Endothelial cell of umbilical vein (primary cell): ENCODE data around the gene PLEKHA7.

Experiments used
- FOS ChIP-seq: IDR thresholded peaks from 2 replicates; pipeline ENCODE4 v1.6.1; 2011; ENCODE audit warnings: mild to moderate bottlenecking, low read length, moderate library complexity, borderline replicate concordance; ENCODE audit not compliant: insufficient read depth
- GATA2 ChIP-seq: IDR thresholded peaks from 2 replicates; pipeline ENCODE4 v1.7.0; 2011; ENCODE audit warnings: low read depth, mild to moderate bottlenecking, moderate library complexity, mixed read lengths, low read length; ENCODE audit not compliant: insufficient read length, insufficient read depth
- MYC ChIP-seq: IDR thresholded peaks from one replicate; pipeline ENCODE4 v1.6.1; 2011; ENCODE audit warnings: mild to moderate bottlenecking, low read depth, low read length
- POLR2A ChIP-seq: IDR thresholded peaks from 2 replicates; pipeline ENCODE4 v1.6.1; 2012; ENCODE audit warnings: low read depth, mild to moderate bottlenecking, control low read depth, low read length
- POLR2AphosphoS5 ChIP-seq: IDR thresholded peaks from 2 replicates; pipeline ENCODE4 v1.6.1; 2012; ENCODE audit warnings: low read depth, mild to moderate bottlenecking, control low read depth, low read length, moderate library complexity; ENCODE audit not compliant: insufficient read depth
- TF ChIP-seq, protein P1 (sequence below), 2 donors: IDR thresholded peaks; 1 replicate in 1 of 2; 2 replicates in 1 of 2; pipeline ENCODE4 v1.5.1; 2011; ENCODE audit warnings: low read length in 2 of 2, mild to moderate bottlenecking in 2 of 2, moderate library complexity in 2 of 2, control low read depth in 1 of 2, inconsistent platforms in 1 of 2, low read depth in 1 of 2; ENCODE audit not compliant: insufficient read depth in 1 of 2; ENCODE audit errors: extremely low read depth in 1 of 2
- TF ChIP-seq, protein P2 (sequence below): IDR thresholded peaks from 2 replicates; pipeline ENCODE4 v1.6.1; 2011; ENCODE audit not compliant: insufficient read depth, insufficient read length

DNA sequence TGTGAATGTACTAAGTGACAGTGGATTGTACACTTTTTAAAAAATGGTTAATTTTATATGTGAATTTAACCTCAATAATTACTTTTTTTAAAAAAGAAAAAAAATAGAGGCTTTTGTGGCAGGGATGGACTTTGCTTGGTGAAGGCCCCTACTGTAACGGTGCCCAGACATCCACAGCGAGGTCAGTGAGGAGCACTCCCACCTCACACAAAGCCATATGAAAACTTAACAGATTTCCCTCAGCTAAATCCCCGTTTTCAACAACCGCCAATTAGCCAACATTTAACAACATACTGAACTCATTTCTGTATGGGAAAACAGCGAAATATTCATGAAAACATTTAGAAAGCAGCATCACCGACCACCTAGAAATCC is 276.4 kb downstream of the PLEKHA7 start:
- TF ChIP-seq, protein P1, sequence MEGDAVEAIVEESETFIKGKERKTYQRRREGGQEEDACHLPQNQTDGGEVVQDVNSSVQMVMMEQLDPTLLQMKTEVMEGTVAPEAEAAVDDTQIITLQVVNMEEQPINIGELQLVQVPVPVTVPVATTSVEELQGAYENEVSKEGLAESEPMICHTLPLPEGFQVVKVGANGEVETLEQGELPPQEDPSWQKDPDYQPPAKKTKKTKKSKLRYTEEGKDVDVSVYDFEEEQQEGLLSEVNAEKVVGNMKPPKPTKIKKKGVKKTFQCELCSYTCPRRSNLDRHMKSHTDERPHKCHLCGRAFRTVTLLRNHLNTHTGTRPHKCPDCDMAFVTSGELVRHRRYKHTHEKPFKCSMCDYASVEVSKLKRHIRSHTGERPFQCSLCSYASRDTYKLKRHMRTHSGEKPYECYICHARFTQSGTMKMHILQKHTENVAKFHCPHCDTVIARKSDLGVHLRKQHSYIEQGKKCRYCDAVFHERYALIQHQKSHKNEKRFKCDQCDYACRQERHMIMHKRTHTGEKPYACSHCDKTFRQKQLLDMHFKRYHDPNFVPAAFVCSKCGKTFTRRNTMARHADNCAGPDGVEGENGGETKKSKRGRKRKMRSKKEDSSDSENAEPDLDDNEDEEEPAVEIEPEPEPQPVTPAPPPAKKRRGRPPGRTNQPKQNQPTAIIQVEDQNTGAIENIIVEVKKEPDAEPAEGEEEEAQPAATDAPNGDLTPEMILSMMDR (IDR thresholded peaks at IDR 0.05; ENCODE audit: extremely low read depth in 1 of 2, insufficient read depth in 1 of 2, low read depth in 1 of 2, low read length in 2 of 2) = no peak
- TF ChIP-seq POLR2A = no peak
- no peak for TF ChIP-seq FOS
- TF ChIP-seq POLR2AphosphoS5 = no peak
- TF ChIP-seq, protein P2, sequence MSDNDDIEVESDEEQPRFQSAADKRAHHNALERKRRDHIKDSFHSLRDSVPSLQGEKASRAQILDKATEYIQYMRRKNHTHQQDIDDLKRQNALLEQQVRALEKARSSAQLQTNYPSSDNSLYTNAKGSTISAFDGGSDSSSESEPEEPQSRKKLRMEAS = no peak
- TF ChIP-seq GATA2 = no peak
- no peak for TF ChIP-seq MYC
